GM19035 (cell line): ENCODE data around the gene DNTT.

Experiments used
- ATAC-seq: cut with Tn5 transposase; IDR thresholded peaks from one replicate; pipeline ENCODE4 v1.9.1; 2021; ENCODE audit not compliant: unreplicated experiment

Gene DNTT

GRCh38 chr10:96275685-96276418 is 28.4 kb upstream of the DNTT start:
- ATAC-seq: no peak

GRCh38 chr10:96276426-96276825 is 27.8 kb upstream of the DNTT start:
- no peak for ATAC-seq

GRCh38 chr10:96276831-96277230 is 27.4 kb upstream of the DNTT start:
- ATAC-seq: no peak

- ATAC-seq: no peak
These were observed 25.0 kb upstream of the DNTT start for GRCh38 chr10:96279191-96279641.

- ATAC-seq: no peak
These were observed 23.4 kb upstream of the DNTT start for GRCh38 chr10:96280859-96281258.

- no peak for ATAC-seq
These were observed 22.7 kb upstream of the DNTT start for GRCh38 chr10:96281444-96282029.

- ATAC-seq: no peak
These were observed 20.9 kb upstream of the DNTT start for GRCh38 chr10:96283351-96283750.

- ATAC-seq: no peak
These were observed 20.5 kb upstream of the DNTT start for GRCh38 chr10:96283756-96284155.

- ATAC-seq: no peak
These were observed 18.9 kb upstream of the DNTT start for GRCh38 chr10:96285331-96285752.

- peak; percentile 61 for ATAC-seq
These were observed 16.7 kb upstream of the DNTT start for GRCh38 chr10:96287392-96288105.

- peak; percentile 63 for ATAC-seq
These were observed 16.0 kb upstream of the DNTT start for GRCh38 chr10:96288151-96288621.

- ATAC-seq: no peak
These were observed 14.9 kb upstream of the DNTT start for GRCh38 chr10:96289218-96289910.

- no peak for ATAC-seq
These were observed 13.7 kb upstream of the DNTT start for GRCh38 chr10:96290368-96291133.

- ATAC-seq: peak; percentile 60
These were observed 11.0 kb upstream of the DNTT start for GRCh38 chr10:96292971-96293920.

- no peak for ATAC-seq
These were observed 8.8 kb upstream of the DNTT start for GRCh38 chr10:96295475-96295874.

GRCh38 chr10:96297486-96297885 is 6.7 kb upstream of the DNTT start:
- ATAC-seq: no peak

- ATAC-seq: no peak
These were observed 5.9 kb upstream of the DNTT start for GRCh38 chr10:96298362-96298761.

GRCh38 chr10:96299383-96299782 is 4.9 kb upstream of the DNTT start:
- ATAC-seq: no peak

GRCh38 chr10:96301616-96302015 is 2.6 kb upstream of the DNTT start:
- no peak for ATAC-seq
